ENCODE results near the gene ATP1B1.
"Not testable (repeated sequence)": the region's sequence is repeated elsewhere in the genome, so short reads cannot be mapped to it uniquely, and the experiment has no call there.

The ATP1B1 gene

GRCh38 chr1:169118227-169118626 is 11.7 kb downstream of the ATP1B1 start:
- no peak for DNase-seq

GRCh38 chr1:169119405-169119804 is 12.9 kb downstream of the ATP1B1 start:
- DNase-seq, result no peak

DNA sequence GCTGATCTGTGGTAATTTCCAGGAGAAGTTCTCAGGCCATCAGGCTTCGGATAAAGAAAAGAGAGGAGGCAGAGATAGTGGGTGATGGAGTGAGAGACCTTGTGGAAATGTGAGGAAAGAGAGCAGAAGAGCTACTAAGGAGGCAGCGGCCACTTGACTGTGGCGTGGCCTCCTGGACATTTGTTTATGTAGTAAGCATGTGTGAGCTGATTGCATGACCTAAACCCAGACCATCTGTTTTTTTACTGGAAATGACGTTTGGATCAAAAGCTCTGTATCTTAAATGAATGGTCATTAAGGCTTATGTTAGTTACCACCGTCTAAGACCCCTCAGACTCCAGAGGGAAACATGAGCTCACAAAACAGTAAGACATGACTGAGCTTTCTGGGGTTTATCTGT is 13.6 kb downstream of the ATP1B1 start:
- DNase-seq, result no peak

DNA sequence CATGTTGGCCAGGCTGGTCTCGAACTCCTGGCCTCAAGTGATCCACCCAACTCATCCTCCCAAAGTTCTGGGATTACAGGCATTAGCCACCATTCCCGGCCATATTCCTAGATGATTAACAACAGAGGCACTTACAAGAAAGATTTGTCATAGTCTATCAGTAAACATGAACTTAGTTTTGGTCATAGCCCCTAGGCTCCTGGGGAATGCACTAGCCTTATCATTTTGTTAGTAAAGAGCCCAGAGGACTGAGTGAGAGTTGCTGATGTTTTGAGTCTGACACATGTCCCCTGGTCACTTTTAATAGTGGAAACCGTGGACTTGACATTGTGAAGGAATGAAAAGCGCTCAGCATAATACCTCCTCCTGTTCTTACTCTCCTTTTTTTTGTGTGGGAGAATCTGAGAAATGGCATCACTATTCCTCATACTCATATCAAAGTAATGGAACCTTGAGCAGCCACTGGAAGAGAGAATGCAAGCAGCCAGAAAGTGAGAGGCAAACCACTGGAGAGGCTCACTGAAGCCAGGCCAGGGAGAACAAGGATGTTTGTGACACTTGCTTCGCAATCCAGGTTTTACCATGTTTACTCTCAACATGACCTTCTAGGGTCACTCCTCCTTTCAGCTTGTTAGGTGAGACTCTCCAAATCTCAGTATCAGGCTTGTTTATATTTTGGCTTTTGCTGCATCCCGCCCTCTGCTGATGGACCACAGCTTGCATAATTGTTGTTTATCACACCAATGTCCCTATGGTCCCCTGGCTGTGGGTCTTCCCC is 14.8 kb downstream of the ATP1B1 start:
- DNase-seq, result no peak

DNA sequence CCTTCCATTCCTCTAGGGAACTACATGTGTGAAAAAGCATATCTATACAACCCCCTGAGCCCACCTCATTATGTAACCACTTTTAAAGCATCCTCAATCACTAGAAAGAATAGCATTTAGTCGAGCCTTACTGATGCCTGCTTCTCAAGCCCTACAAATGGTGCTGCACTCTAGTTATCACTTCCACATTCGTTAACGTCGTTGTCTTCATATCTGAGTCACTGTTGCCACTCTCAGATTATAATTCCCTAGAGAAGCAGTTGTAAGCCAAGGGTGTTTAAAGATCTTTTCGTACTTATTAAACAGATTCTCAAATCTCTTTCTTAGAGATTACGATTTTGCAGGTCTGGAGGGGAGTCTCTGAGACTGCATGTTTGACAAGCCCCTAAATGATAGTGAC is 16.5 kb downstream of the ATP1B1 start:
- no peak for DNase-seq

DNA sequence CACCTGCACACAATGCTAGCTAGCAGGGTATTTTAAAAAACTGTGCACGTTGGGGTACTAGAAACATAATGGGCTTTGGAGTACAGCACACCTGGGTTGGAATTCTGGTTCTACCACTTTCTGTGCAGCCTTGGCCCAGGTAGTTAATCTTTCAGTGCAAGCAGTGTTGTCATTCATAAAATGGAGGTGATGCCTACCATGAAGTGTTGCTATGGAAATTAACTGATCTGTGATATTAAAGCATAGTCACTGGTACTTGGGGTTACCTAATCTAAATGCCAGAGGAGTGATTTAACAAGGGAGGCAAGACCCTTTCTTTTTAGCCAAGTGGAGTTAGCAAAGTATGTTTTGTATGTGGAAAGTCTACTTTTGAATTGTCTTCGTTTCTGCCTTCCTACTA is 18.0 kb downstream of the ATP1B1 start:
- DNase-seq, result no peak

DNA sequence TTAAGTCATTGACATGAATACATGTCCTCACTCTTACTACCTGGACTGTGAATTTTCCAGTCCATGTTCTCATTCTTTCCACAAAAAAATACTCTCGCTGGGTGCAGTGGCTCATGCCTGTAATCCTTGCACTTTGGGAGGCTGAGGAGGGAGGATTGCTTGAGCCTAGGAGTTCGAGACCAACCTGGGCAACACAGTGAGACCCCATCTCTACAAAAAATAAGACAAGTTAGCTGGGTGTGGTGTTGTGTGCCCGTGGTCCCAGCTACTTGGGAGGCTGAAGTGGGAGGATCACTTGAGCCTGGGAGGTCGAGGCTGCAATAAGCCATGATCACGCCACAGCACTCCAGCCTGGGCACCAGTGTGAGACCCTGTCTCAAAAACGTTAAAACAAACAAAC is 19.1 kb downstream of the ATP1B1 start:
- not testable (repeated sequence) for DNase-seq

DNA sequence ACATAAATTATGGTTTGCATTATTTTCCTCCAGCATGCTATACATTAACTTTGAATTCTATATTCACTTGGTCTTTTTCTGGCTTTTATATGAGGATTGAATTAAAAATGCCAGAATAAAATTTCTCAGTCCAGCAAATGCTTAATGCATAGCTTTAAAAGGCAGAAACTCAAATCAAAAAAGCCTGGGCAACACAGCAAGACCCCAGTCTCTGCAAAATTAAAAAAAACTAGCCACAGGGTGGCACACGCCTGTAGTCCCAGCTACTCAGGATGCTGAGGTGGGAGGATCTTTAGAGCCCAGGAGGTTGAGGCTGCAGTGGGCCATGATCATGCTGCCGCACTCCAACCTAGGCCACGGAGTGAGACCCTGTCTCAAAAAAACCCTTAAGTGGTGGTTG is 19.8 kb downstream of the ATP1B1 start:
- DNase-seq, result no peak

DNA sequence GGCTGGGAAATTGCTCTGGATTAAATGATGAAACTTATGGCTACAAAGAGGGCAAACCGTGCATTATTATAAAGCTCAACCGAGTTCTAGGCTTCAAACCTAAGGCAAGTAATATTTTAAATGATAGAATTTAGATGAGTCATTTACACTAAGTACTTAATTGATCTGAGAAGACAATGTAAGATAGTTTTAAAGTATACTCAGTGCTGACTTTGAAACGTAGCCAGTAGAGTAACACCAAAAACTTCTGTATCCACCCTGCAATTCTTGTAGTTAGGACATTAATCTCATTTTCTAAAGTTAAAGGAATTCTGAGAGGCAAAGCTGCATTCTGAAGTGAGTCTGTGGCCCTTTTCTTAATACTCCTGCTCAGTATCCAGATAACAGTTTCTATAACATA is 20.8 kb downstream of the ATP1B1 start:
- no peak for DNase-seq

DNA sequence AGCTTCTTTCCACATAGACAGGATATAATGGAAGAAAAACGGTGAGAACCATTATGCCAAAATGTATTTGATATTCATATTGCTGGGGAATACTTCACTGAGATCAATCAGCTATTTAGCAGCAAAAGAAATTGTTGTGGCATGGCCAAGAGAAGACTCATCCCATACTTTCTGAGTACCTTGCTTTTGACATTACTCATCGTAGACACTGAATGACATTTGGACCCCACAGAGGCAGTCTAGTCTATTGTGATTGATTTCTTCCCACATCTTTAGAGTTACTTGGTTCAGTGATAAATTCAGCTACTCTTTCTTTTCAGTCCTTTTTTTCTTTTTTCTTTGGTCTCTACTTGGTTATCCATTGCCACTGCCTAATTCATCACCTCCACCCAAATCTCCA is 22.1 kb downstream of the ATP1B1 start:
- no peak for DNase-seq

GRCh38 chr1:169129109-169129784 is 22.8 kb downstream of the ATP1B1 start:
- DNase-seq, result no peak

DNA sequence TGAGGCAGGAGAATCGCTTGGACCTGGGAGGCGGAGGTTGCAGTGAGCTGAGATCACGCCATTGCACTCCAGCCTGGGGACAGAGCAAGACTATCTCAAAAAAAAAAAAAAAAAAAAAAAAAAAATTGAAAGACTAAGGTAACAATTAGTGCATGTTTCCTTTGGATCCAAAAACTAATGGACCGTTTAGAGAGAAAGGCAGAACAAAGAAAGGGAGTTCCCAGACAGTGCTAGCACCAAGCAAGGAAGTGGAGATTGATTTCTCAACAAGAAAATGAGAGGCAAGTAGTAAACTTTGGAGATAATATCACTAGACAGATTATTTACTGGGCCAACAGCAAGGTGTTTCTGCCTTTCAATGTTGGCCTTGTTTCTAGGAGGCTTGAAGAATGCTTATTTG is 24.2 kb downstream of the ATP1B1 start:
- no peak for DNase-seq

DNA sequence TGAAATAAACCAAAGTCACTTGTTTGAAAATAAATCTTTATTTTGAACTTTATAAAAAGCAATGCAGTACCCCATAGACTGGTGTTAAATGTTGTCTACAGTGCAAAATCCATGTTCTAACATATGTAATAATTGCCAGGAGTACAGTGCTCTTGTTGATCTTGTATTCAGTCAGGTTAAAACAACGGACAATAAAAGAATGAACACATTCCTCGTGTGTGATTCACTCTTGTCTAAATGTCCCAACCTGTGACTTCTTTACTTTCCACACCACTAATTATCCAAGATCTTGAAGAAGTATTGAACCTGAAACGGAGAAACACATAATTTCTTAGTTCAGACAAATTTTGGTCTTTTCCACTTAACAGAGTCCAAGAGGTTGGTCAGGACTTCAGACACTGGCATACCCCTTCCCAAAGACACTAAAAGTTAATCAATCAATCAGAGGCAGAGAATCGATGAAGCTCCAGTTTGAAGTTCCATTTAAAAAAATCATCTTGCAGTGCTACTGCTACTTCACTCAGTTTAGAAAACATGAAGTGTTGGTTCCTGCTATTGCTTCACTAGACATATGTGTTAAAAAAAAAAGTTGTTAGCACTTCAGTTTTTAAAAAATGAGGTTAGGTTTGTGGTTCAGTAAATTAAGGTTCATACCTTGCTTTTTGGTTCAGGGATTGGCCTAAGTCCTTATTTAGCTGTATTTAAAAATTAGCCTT is 26.2 kb downstream of the ATP1B1 start:
- no peak for DNase-seq

DNA sequence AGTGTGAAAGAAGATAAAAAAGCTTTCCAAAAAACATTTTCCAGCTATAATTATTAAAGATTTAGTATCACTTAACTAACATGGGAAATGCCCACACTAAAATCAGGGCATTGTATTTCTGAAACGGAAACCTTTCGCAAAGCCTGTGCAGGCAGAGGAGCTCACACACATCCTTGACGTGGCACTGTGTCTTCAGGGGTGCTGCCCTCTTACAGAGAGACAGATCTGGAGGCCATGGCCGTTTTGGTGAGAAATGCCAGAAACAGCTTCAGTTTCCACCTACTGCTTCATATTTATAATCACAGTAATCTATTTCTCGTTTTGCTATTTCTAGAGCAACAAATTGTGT is 26.7 kb downstream of the ATP1B1 start:
- no peak for DNase-seq

DNA sequence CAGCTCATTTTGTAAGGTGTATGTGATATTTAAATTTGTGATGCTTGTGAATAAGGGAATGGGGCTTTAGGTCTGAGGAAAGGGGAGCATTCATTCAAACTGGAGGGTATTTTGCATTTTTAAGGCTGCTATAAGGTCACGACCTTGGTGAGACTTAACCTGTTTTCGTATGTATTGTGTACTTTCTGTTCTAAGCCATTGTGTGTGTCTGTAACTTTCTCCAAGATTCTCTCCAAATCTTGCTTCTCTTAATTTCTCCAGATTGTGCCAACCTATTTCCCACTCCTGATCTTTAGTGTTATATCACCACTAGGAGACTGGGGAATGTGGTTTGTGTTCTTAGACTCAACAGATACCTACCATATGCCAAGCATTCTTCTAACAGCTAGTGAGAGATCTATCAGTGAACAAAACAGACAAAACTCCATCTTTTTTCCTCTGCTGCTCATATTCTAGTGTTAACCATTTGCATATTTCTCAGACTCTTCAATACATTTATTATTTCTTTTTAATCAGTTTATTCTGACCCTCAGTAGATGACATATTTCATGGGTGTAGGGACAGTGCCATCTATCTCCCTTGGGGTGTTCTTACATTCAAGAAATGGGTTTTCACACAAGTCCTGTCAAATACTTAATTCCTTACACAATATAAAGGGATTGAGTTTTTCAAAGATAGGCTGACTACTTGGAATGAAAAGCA is 27.5 kb downstream of the ATP1B1 start:
- DNase-seq, result peak in 1 of 2 donors; percentile 14

GRCh38 chr1:169137357-169137756 is 30.9 kb downstream of the ATP1B1 start:
- no peak for DNase-seq

DNA sequence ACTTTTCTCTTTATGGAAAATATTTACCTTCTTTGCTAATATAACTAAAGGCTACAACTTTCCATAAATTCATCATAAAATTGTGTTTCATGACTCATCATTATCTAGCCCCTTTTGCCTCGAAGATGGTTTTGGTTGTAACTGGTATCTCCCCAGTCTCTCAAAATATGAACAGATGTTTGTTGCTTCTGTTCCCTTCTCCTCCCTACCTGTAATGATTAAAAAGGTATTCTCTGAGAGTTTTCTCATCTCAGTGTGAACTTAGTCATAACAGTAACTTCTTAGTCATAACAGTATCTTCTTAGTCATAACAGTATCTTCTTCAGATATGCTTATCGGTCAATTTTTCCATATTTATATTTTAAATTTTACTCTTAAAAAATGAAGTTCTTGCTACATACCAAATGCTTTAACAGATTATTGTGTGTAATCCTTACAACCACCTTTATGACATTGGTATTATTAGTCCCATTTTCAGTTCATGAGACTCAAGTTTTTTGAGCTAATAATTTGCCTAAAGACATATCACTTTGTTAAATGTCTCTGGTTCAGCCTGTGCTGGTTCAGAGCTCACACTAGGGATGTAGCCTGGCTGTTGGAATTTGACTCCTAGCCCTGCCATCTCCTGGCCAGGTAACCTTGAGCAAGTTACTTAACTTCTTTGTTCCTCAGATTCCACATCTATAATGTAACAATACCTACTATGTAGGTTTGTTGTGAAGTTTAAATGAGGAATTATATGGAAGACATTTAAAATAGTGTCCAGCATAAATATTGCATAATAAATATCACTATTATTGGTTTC is 32.6 kb downstream of the ATP1B1 start:
- no peak for DNase-seq

- DNase-seq, result no peak
Measured at GRCh38 chr1:169141356-169141755, 34.9 kb downstream of the ATP1B1 start.

- no peak for DNase-seq
Measured at GRCh38 chr1:169142129-169142528, 35.6 kb downstream of the ATP1B1 start.

DNA sequence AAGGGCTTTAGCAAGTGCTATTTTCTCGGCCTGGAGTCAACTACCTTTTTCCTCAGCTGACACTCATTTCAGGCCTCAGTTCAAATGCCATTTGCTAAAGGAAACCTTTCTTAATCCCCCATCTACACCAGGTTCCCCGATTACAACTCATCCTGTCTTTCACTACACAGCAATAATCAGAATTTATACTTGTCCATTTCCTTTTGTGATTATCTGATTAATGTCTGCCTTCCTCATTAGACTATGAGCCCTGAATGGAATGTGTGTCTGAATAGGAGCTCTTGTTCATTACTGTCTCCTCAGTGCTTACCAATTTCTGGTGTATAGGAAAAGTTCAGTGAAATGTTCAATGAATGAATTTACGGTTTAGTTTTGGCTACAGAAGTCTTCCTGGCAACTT is 36.9 kb downstream of the ATP1B1 start:
- no peak for DNase-seq

DNA sequence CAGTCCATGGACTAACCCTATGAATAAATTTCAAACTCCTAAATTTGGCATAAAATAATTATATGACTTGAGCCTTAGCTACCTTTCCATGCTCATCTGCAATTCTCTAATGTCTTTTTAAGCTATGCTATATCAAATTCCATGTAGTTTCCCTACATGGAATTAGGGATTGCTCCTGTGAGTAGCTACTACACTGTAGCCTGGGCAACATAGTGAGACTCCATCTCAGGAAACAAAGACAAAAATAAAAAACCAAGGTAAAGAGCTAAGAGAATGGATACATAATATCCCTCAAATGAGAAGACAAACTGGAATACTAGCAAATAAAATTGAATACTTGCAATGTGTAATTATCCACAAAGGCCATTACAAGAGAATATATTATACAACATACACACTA is 37.5 kb downstream of the ATP1B1 start:
- no peak for DNase-seq

GRCh38 chr1:169144941-169145626 is 38.6 kb downstream of the ATP1B1 start:
- no peak for DNase-seq

Measured in CD4-positive, alpha-beta T cell treated with Interferon alpha-2 for 1 hour (primary cell).